HG03439 (cell line): ENCODE data around the gene RRBP1.
"Not testable (repeated sequence)": the region's sequence is repeated elsewhere in the genome, so short reads cannot be mapped to it uniquely, and the experiment has no call there.

Experiments used
- ATAC-seq: cut with Tn5 transposase; IDR thresholded peaks from one replicate; pipeline ENCODE4 v1.9.1; 2021; ENCODE audit warnings: mild to moderate bottlenecking, moderate library complexity; ENCODE audit not compliant: unreplicated experiment

Gene RRBP1

GRCh38 chr20:17710379-17711266 is 28.6 kb upstream of the RRBP1 start:
- no peak for ATAC-seq

GRCh38 chr20:17709361-17710293 is 27.6 kb upstream of the RRBP1 start:
- no peak for ATAC-seq

GRCh38 chr20:17708675-17709360 is 26.8 kb upstream of the RRBP1 start:
- ATAC-seq, result no peak

GRCh38 chr20:17707951-17708350 is 25.9 kb upstream of the RRBP1 start:
- ATAC-seq, result not testable (repeated sequence)

GRCh38 chr20:17706632-17707031 is 24.6 kb upstream of the RRBP1 start:
- ATAC-seq, result no peak

- no peak for ATAC-seq
These were observed 23.9 kb upstream of the RRBP1 start for GRCh38 chr20:17705916-17706315.

GRCh38 chr20:17704589-17705317 is 22.7 kb upstream of the RRBP1 start:
- ATAC-seq, result no peak

GRCh38 chr20:17701826-17702225 is 19.8 kb upstream of the RRBP1 start:
- ATAC-seq, result no peak

GRCh38 chr20:17700637-17701036 is 18.6 kb upstream of the RRBP1 start:
- ATAC-seq, result no peak

GRCh38 chr20:17699931-17700351 is 17.9 kb upstream of the RRBP1 start, which contains the start of gene BANF2:
Gene BANF2, plus strand, starts transcription at chr20:17699966. Its CDS starts 25,060 bp downstream, at chr20:17725026.
- ATAC-seq, result no peak

GRCh38 chr20:17698384-17698783 is 16.3 kb upstream of the RRBP1 start:
- ATAC-seq, result no peak

- no peak for ATAC-seq
These were observed 15.1 kb upstream of the RRBP1 start for GRCh38 chr20:17697171-17697570.

- no peak for ATAC-seq
These were observed 14.2 kb upstream of the RRBP1 start for GRCh38 chr20:17696287-17696686.

GRCh38 chr20:17694767-17695166 is 12.7 kb upstream of the RRBP1 start:
- no peak for ATAC-seq

- ATAC-seq, result no peak
These were observed 11.5 kb upstream of the RRBP1 start for GRCh38 chr20:17693444-17694001.

- no peak for ATAC-seq
These were observed 9.7 kb upstream of the RRBP1 start for GRCh38 chr20:17691758-17692157.

- no peak for ATAC-seq
These were observed 8.1 kb upstream of the RRBP1 start for GRCh38 chr20:17690144-17690543.

GRCh38 chr20:17688965-17689364 is 6.9 kb upstream of the RRBP1 start:
- ATAC-seq, result no peak

GRCh38 chr20:17687800-17688199 is 5.8 kb upstream of the RRBP1 start:
- ATAC-seq, result no peak

- no peak for ATAC-seq
These were observed 3.1 kb upstream of the RRBP1 start for GRCh38 chr20:17685168-17685567.
